HepG2 (cell line): ENCODE measurements around the gene NXT1. TPM values are rescaled to one million over a fixed set of nuclear protein-coding genes. Genes with fewer than 3 reads are reported as not detected.
A peak's percentile ranks its signal among the peaks of the same experiment; 100 is the strongest.

ENCODE experiments used
- AFF4 ChIP-seq: sonication (generic); formaldehyde crosslinking; IDR thresholded peaks from 2 replicates; pipeline ENCODE4 v1.4.0; 2020; ENCODE audit warnings: missing genetic modification reagents
- GMEB2 ChIP-seq: IDR thresholded peaks from 2 replicates; pipeline ENCODE4 v1.6.1; 2016; ENCODE audit warnings: missing biosample characterization, missing genetic modification reagents, low read depth
- HDAC1 ChIP-seq: sonication (generic); formaldehyde crosslinking; IDR thresholded peaks from 2 replicates; pipeline ENCODE4 v1.5.1; 2020; ENCODE audit warnings: mild to moderate bottlenecking, missing genetic modification reagents
- JARID2 ChIP-seq: sonication (generic); formaldehyde crosslinking; IDR thresholded peaks from 2 replicates; pipeline ENCODE4 v1.8.1; 2023; ENCODE audit warnings: missing genetic modification reagents, inconsistent platforms; ENCODE audit not compliant: insufficient replicate concordance
- NFYC ChIP-seq: IDR thresholded peaks from 2 replicates; pipeline ENCODE4 v1.6.1; 2016; ENCODE audit warnings: missing genetic modification reagents, missing compliant biosample characterization
- PRDM15 ChIP-seq: sonication (generic); formaldehyde crosslinking; IDR thresholded peaks from 2 replicates; pipeline ENCODE4 v1.4.0; 2020; ENCODE audit warnings: missing genetic modification reagents
- ZBTB43 ChIP-seq: sonication (generic); formaldehyde crosslinking; conservative IDR thresholded peaks from 2 replicates; pipeline ENCODE4 v1.4.0; 2020; ENCODE audit warnings: missing genetic modification reagents
- ZNF33A ChIP-seq: sonication (generic); formaldehyde crosslinking; IDR thresholded peaks from 2 replicates; pipeline ENCODE4 v1.5.1; 2020; ENCODE audit warnings: missing genetic modification reagents, mild to moderate bottlenecking, moderate library complexity, borderline replicate concordance
- ZNF747 ChIP-seq: sonication (generic); formaldehyde crosslinking; IDR thresholded peaks from 2 replicates; pipeline ENCODE4 v1.8.1; 2023; ENCODE audit warnings: missing genetic modification reagents, mild to moderate bottlenecking, borderline replicate concordance
- polyA plus RNA-seq, 8 experiments: library from polyadenylated mRNA; depleted of rRNA in 3 of 8; stranded (reverse) in 7 of 8; unstranded in 1 of 8; fragments of >200 nt; fragmentation: Illumina TruSeq in 4 of 8; extraction: Trizol in 4 of 8; gene quantifications; 2 replicates each; pipeline versions ENCODE4 v1.2.1 to v1.2.3, GENCODE V29; 2011 to 2016; ENCODE audit warnings: low read depth in 4 of 8, missing spikeins in 1 of 8, mixed read lengths in 1 of 8; ENCODE audit not compliant: insufficient read depth in 1 of 8
- total RNA-seq, 5 experiments: library from RNA; depleted of rRNA; stranded (reverse); fragments of >200 nt; fragmentation: Illumina TruSeq; extraction: Trizol; gene quantifications; 2 replicates each; pipeline ENCODE4 v1.2.3, GENCODE V29; 2016; ENCODE audit warnings: low read depth in 1 of 5

Gene NXT1
- total and polyA plus RNA-seq, 2 of the 13 experiments (the other 11 are each of a cell fraction or from before 2014, with no cell fraction given) = 35.6 to 65.9 TPM

- TF ChIP-seq PRDM15 (CRISPR knock-in tag) (0 out of 2 replicates have a peak, but pooled peaks have one; percentile 45), ZNF747 (CRISPR knock-in tag) (no peak), ZBTB43 (CRISPR knock-in tag) (peak; percentile 6; the same call in 1 of the 2 replicates), GMEB2 (0 out of 2 replicates have a peak, but pooled peaks have one; percentile 57), JARID2 (CRISPR knock-in tag) (no peak), NFYC (CRISPR knock-in tag) (peak; percentile 96), AFF4 (CRISPR knock-in tag) (peak; percentile 67; the same call in 1 of the 2 replicates), ZNF33A (CRISPR knock-in tag) (no peak), HDAC1 (CRISPR knock-in tag) (peak; percentile 67; the same call in 1 of the 2 replicates)
These were observed at the start of gene NXT1 (continued) for GRCh38 chr20:23350196-23350903.
